PC-3 (cell line): ENCODE results near the gene DAP3. TPM values are rescaled to one million over a fixed set of nuclear protein-coding genes. Genes with fewer than 3 reads are reported as not detected.
"Not testable (repeated sequence)": the region's sequence is repeated elsewhere in the genome, so short reads cannot be mapped to it uniquely, and the experiment has no call there.

Experiments
- ATAC-seq: fragments of 200-7000 bp; cut with Tn5 transposase; 2 replicates; pipeline ENCODE4 v1.9.1; 2020; ENCODE audit warnings: mild to moderate bottlenecking, moderate library complexity
- BruUV-seq: library from RNA; stranded (reverse); fragments of 400-500 nt; replicated peaks from 2 replicates; lab custom pipeline; 2021; lab: Mats Ljungman, UMichigan
- CTCF ChIA-PET: fragments of 300-600 bp; sonication (Branson Sonifier 250); formaldehyde crosslinking; loops from one replicate; lab custom pipeline; 2022; ENCODE audit warnings: antibody characterized with exemption; lab: Charles Lee
- POLR2A ChIA-PET: fragments of 300-600 bp; sonication (Branson Sonifier 250); formaldehyde crosslinking; loops from one replicate; lab custom pipeline; 2022; ENCODE audit warnings: antibody characterized with exemption; ENCODE audit not compliant: unreplicated experiment; lab: Charles Lee
- DNase-seq: peaks from one replicate; pipeline ENCODE4 v3.0.0-alpha.2; 2015
- H2AFZ ChIP-seq: fragments of 300-600 bp; sonication (generic); 2 replicates; pipeline ENCODE4 v1.6.0; 2016; ENCODE audit warnings: antibody characterized with exemption, low read length
- H3F3A ChIP-seq: fragments of 300-600 bp; sonication (generic); one replicate; pipeline ENCODE4 v1.6.0; 2017; ENCODE audit warnings: antibody characterized with exemption, low read length, control low read depth, mild to moderate bottlenecking; ENCODE audit not compliant: unreplicated experiment
- H3K27ac ChIP-seq: fragments of 300-600 bp; sonication (generic); 2 replicates; pipeline ENCODE4 v1.5.1; 2016; ENCODE audit warnings: mild to moderate bottlenecking, low read length
- H3K27me3 ChIP-seq: fragments of 300-600 bp; sonication (generic); 2 replicates; pipeline ENCODE4 v1.6.1; 2016; ENCODE audit warnings: low read length, mixed read lengths
- H3K36me3 ChIP-seq: fragments of 300-600 bp; sonication (generic); 2 replicates; pipeline ENCODE4 v1.6.1; 2016; ENCODE audit warnings: low read depth, mixed run types, low read length, mixed read lengths
- H3K4me1 ChIP-seq: fragments of 300-600 bp; sonication (generic); 2 replicates; pipeline ENCODE4 v1.5.1; 2016; ENCODE audit warnings: low read length; ENCODE audit not compliant: insufficient read depth
- H3K4me2 ChIP-seq: fragments of 300-600 bp; sonication (generic); 2 replicates; pipeline ENCODE4 v1.6.0; 2016; ENCODE audit warnings: low read length
- H3K4me3 ChIP-seq: fragments of 300-600 bp; sonication (generic); 2 replicates; pipeline ENCODE4 v1.5.1; 2016; ENCODE audit warnings: mild to moderate bottlenecking, low read length, mixed read lengths
- H3K79me2 ChIP-seq: fragments of 300-600 bp; sonication (generic); 2 replicates; pipeline ENCODE4 v1.6.1; 2017; ENCODE audit warnings: low read length, mixed read lengths
- H3K9ac ChIP-seq: fragments of 300-600 bp; sonication (generic); 2 replicates; pipeline ENCODE4 v1.6.0; 2016; ENCODE audit warnings: mild to moderate bottlenecking, low read length
- H3K9me2 ChIP-seq: fragments of 300-600 bp; sonication (generic); replicated peaks from 2 replicates; pipeline ENCODE4 v1.6.1; 2016; ENCODE audit warnings: mixed run types, low read length, mixed read lengths
- H3K9me3 ChIP-seq: fragments of 300-600 bp; sonication (generic); 2 replicates; pipeline ENCODE4 v1.6.1; 2016; ENCODE audit warnings: low read length, mixed read lengths
- H4K20me1 ChIP-seq: fragments of 300-600 bp; sonication (generic); 2 replicates; pipeline ENCODE4 v1.6.1; 2016; ENCODE audit warnings: low read length, mixed read lengths
- EZH2 ChIP-seq: fragments of 300-600 bp; sonication (generic); IDR thresholded peaks from one replicate; pipeline ENCODE4 v1.6.1; 2017; ENCODE audit warnings: antibody characterized with exemption, mild to moderate bottlenecking, low read length; ENCODE audit not compliant: unreplicated experiment
- EZH2phosphoT487 ChIP-seq: fragments of 300-600 bp; sonication (generic); IDR thresholded peaks from 2 replicates; pipeline ENCODE4 v1.6.1; 2018; ENCODE audit warnings: mild to moderate bottlenecking, antibody characterized with exemption, low read length, borderline replicate concordance
- intact Hi-C: fragments of 100-400 bp; cut with micrococcal nuclease; formaldehyde crosslinking; loops from 2 replicates; pipeline ENCODE4 v1.9.0; 2023
- total RNA-seq: library from RNA; depleted of rRNA; stranded (reverse); fragments of >200 nt; gene quantifications from 2 replicates; pipeline ENCODE4 v1.2.3, GENCODE V29; 2014
- TF ChIP-seq, protein P1 (sequence below): fragments of 300-600 bp; sonication (generic); conservative IDR thresholded peaks from 2 replicates; pipeline ENCODE4 v1.5.1; 2017; ENCODE audit warnings: antibody characterized with exemption, low read depth, mild to moderate bottlenecking, low read length

The DAP3 gene
- total RNA-seq, 1 experiment from 2014 or later, result 144 TPM

DNA sequence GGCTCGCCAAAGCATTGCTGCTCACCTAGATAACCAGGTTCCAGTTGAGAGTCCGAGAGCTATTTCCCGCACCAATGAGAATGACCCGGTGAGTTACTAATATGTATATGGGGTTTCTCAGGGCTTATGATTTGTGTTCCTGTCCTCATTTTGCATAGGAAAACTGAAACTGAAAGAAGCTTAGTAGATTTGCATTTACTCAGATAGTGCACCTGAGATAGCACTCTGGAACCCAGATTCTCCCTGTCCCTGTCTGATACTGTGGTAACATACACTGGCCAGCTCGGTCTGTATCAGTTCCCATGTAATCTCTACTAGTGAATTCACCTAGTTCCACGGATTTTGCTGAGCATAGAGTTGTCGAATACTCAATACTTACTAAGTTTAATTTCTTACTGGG, 28.1 kb downstream of the DAP3 start:
- ChIA-PET CTCF (no interaction called here), POLR2A (no interaction called here)
- no peak overlapping the region for H2AFZ ChIP-seq
- no peaks in the 10 kb centered on the region for H3F3A ChIP-seq
- H3K27me3 ChIP-seq, result no peaks in the 10 kb centered on the region
- TF ChIP-seq, protein P1, sequence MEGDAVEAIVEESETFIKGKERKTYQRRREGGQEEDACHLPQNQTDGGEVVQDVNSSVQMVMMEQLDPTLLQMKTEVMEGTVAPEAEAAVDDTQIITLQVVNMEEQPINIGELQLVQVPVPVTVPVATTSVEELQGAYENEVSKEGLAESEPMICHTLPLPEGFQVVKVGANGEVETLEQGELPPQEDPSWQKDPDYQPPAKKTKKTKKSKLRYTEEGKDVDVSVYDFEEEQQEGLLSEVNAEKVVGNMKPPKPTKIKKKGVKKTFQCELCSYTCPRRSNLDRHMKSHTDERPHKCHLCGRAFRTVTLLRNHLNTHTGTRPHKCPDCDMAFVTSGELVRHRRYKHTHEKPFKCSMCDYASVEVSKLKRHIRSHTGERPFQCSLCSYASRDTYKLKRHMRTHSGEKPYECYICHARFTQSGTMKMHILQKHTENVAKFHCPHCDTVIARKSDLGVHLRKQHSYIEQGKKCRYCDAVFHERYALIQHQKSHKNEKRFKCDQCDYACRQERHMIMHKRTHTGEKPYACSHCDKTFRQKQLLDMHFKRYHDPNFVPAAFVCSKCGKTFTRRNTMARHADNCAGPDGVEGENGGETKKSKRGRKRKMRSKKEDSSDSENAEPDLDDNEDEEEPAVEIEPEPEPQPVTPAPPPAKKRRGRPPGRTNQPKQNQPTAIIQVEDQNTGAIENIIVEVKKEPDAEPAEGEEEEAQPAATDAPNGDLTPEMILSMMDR, result no peak
- TF ChIP-seq EZH2 (no peak), EZH2phosphoT487 (no peak)
- no peaks in the 10 kb centered on the region for H3K4me1 ChIP-seq
- no peak overlapping the region for H3K4me3 ChIP-seq
- no peak overlapping the region for H3K9ac ChIP-seq
- DNase-seq (no peak), ATAC-seq (no peak)
- peaks cover 13% of the 10 kb centered on the region; the same call in 1 of the 2 replicates for H3K79me2 ChIP-seq
- H4K20me1 ChIP-seq, result no peaks in the 10 kb centered on the region
- H3K9me3 ChIP-seq, result no peaks in the 10 kb centered on the region
- no peak overlapping the region for H3K27ac ChIP-seq
- no peaks in the 10 kb centered on the region for H3K9me2 ChIP-seq
- no peak overlapping the region for H3K4me2 ChIP-seq
- intact Hi-C loops, result no loop called here
- H3K36me3 ChIP-seq, result peaks cover 35% of the 10 kb centered on the region; the same call in 1 of the 2 replicates
- BruUV-seq, result no TSS peak

DNA sequence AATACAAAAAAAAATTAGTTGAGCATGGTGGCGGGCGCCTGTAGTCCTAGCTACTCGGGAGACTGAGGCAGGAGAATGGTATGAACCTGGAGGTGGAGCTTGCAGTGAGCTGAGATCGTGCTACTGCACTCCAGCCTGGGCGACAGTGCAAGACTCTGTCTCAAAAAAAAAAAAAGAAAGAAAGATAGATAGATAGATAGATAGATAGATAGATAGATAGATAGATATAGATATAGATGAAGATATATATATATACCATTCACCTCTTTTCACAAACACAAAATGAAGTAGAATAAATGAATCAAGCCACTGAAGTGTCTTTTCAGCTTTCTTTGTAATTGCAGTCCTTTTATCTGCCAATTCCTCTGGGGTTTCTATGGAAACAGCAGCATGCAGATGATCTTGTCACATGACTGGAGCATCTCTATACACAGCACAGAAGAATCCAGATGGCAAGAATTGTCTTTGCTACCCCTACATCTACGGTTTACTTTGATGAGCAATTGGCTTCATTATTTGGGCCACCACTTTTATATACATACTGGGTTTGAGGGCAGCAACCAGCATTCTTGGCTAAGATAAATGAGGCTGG, 29.7 kb downstream of the DAP3 start:
- DNase-seq, H3K4me3 ChIP-seq: not testable (repeated sequence)
- H3K36me3 ChIP-seq, result peaks cover 28% of the 10 kb centered on the region; the same call in 1 of the 2 replicates

DNA sequence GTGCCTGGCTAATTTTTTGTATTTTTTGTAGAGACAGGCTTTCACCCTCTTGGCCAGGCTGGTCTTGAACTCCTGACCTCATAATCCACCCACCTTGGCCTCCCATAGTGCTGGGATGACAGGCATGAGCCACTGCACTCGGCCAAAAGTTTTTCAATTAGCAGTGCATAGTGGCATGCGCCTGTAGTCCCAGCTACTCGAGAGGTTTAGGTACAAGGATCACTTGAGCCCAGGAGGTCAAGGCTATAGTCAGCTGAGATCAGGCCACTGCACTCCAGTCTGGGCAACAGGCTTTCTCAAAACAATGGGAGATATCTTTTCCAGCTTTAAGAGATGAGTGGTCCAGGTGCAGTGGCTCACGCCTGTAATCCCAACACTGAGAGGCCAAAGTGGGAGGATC, 30.8 kb downstream of the DAP3 start:
- Histone ChIP-seq H3K9me3 (no peaks in the 10 kb centered on the region), H3K79me2 (peaks cover 5% of the 10 kb centered on the region; the same call in 1 of the 2 replicates), H3K9me2 (no peaks in the 10 kb centered on the region), H3K4me3 (no peak overlapping the region), H3K36me3 (peaks cover 32% of the 10 kb centered on the region; the same call in 1 of the 2 replicates), H4K20me1 (no peaks in the 10 kb centered on the region), H3K4me2 (no peak overlapping the region), H2AFZ (no peak overlapping the region), H3K4me1 (no peaks in the 10 kb centered on the region), H3F3A (no peaks in the 10 kb centered on the region), H3K9ac (no peak overlapping the region), H3K27me3 (no peaks in the 10 kb centered on the region), H3K27ac (no peak overlapping the region)
- ChIA-PET POLR2A (no interaction called here), CTCF (no interaction called here)
- TF ChIP-seq, protein P1, result no peak
- TF ChIP-seq EZH2phosphoT487, result no peak
- TF ChIP-seq EZH2, result no peak
- intact Hi-C loops, result loop anchor here (10.0 kb wide), 1 partner anchor 65 kb away; no protein-coding TSS in a partner anchor
- no TSS peak for BruUV-seq
- DNase-seq, result no peak
- ATAC-seq, result no peak

More for the DNA sequence above, 29.7 kb downstream of the DAP3 start:
- intact Hi-C loops, POLR2A ChIA-PET, H3K9me3 ChIP-seq, H3K9me2 ChIP-seq, H4K20me1 ChIP-seq, H3K4me1 ChIP-seq, H3K9ac ChIP-seq, H3K27ac ChIP-seq, H3K79me2 ChIP-seq, H2AFZ ChIP-seq, ATAC-seq, BruUV-seq, H3K27me3 ChIP-seq, CTCF ChIA-PET, H3K4me2 ChIP-seq, H3F3A ChIP-seq: not testable (repeated sequence)
